Prostate gland (tissue), 2 donors: ENCODE data around the gene INTS12.

ENCODE experiments used
- POLR2A ChIP-seq: fragments of 450-650 bp; IDR thresholded peaks from one replicate; pipeline ENCODE4 v1.6.1; 2016; ENCODE audit warnings: antibody characterized with exemption, mild to moderate bottlenecking
- POLR2AphosphoS5 ChIP-seq: sonication (generic); formaldehyde crosslinking; IDR thresholded peaks from one replicate; pipeline ENCODE4 v1.6.1; 2017; ENCODE audit warnings: antibody characterized with exemption
- TF ChIP-seq, protein P1 (sequence below), 4 experiments: fragments of 200-600 bp in 2 of 4; fragments of 450-650 bp in 2 of 4; sonication (generic) in 2 of 4; IDR thresholded peaks; 1 replicate in 3 of 4; 2 replicates in 1 of 4; pipeline ENCODE4 v1.5.1; 2016 to 2019; ENCODE audit warnings: antibody characterized with exemption in 4 of 4, mild to moderate bottlenecking in 2 of 4, moderate library complexity in 2 of 4

DNA sequence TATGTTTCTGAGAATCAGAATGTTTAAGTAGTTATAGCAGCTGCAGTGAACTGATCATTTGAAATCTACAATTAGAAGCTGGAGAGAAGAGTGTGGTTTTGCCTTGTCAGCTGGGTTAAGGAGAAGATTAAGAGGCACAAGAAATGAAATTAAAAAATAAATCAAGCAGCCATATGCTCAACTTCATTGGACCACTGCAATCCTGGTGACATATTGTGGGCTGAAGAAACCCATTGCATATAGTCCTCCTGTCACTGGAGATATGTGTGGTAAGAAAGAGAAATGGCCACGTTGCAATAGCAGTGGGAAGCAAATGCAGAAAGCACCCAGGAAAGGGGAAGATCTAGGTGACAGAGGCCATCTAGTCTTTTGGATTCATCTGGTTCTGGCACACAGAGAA lies 63.0 kb downstream of the INTS12 start:
- TF ChIP-seq, protein P1, sequence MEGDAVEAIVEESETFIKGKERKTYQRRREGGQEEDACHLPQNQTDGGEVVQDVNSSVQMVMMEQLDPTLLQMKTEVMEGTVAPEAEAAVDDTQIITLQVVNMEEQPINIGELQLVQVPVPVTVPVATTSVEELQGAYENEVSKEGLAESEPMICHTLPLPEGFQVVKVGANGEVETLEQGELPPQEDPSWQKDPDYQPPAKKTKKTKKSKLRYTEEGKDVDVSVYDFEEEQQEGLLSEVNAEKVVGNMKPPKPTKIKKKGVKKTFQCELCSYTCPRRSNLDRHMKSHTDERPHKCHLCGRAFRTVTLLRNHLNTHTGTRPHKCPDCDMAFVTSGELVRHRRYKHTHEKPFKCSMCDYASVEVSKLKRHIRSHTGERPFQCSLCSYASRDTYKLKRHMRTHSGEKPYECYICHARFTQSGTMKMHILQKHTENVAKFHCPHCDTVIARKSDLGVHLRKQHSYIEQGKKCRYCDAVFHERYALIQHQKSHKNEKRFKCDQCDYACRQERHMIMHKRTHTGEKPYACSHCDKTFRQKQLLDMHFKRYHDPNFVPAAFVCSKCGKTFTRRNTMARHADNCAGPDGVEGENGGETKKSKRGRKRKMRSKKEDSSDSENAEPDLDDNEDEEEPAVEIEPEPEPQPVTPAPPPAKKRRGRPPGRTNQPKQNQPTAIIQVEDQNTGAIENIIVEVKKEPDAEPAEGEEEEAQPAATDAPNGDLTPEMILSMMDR (IDR thresholded peaks at IDR 0.05) = no peak
- TF ChIP-seq POLR2A = no peak
- TF ChIP-seq POLR2AphosphoS5 = no peak
